ENCODE results near the gene TPRA1.
A peak's percentile ranks its signal among the peaks of the same experiment; 100 is the strongest.
"Not testable (repeated sequence)": the region's sequence is repeated elsewhere in the genome, so short reads cannot be mapped to it uniquely, and the experiment has no call there.

Gene TPRA1

GRCh38 chr3:127616836-127617605 is 26.5 kb upstream of the TPRA1 start:
- DNase-seq, result no peak

GRCh38 chr3:127615631-127616305 is 25.2 kb upstream of the TPRA1 start:
- DNase-seq, result no peak

- DNase-seq, result no peak
These were observed 24.5 kb upstream of the TPRA1 start for GRCh38 chr3:127614928-127615589.

- DNase-seq, result no peak
These were observed 22.9 kb upstream of the TPRA1 start for GRCh38 chr3:127613406-127613805.

- DNase-seq, result no peak
These were observed 22.4 kb upstream of the TPRA1 start for GRCh38 chr3:127612966-127613365.

GRCh38 chr3:127611251-127611650 is 20.7 kb upstream of the TPRA1 start:
- DNase-seq, result no peak

GRCh38 chr3:127610105-127610504 is 19.6 kb upstream of the TPRA1 start:
- no peak for DNase-seq

GRCh38 chr3:127608362-127608718 is 17.8 kb upstream of the TPRA1 start:
- DNase-seq, result peak in 4 of 56 donors; percentile 5 to 37 (median 12)

GRCh38 chr3:127607675-127608361 is 17.3 kb upstream of the TPRA1 start:
- no peak for DNase-seq

- DNase-seq, result no peak
These were observed 16.6 kb upstream of the TPRA1 start for GRCh38 chr3:127606981-127607595.

- no peak for DNase-seq
These were observed 15.7 kb upstream of the TPRA1 start for GRCh38 chr3:127606086-127606805.

GRCh38 chr3:127605547-127605946 is 15.0 kb upstream of the TPRA1 start:
- not testable (repeated sequence) for DNase-seq

- no peak for DNase-seq
These were observed 14.1 kb upstream of the TPRA1 start for GRCh38 chr3:127604546-127605165.

- no peak for DNase-seq
These were observed 13.5 kb upstream of the TPRA1 start for GRCh38 chr3:127604035-127604434.

- DNase-seq, result no peak
These were observed 10.4 kb upstream of the TPRA1 start for GRCh38 chr3:127600749-127601456.

- no peak for DNase-seq
These were observed 8.5 kb upstream of the TPRA1 start for GRCh38 chr3:127598841-127599570.

GRCh38 chr3:127597020-127597771 is 6.7 kb upstream of the TPRA1 start:
- no peak for DNase-seq

- DNase-seq, result no peak
These were observed 4.8 kb upstream of the TPRA1 start for GRCh38 chr3:127595303-127595702.

All from nucleus accumbens (tissue), 56 donors.